Renal cortex interstitium (tissue), 11 donors: ENCODE results near the gene POLL. TPM values are rescaled to one million over a fixed set of nuclear protein-coding genes. Genes with fewer than 3 reads are reported as not detected.

Experiments used
- DNase-seq, 11 donors: peaks; one replicate each; pipeline ENCODE4 v3.0.0-alpha.2; 2013; ENCODE audit warnings: low read depth in 9 of 11, low spot score in 4 of 11; ENCODE audit errors: extremely low read depth in 1 of 11
- polyA plus RNA-seq, 3 donors: library from polyadenylated mRNA; unstranded; fragments of 120-200 nt; gene quantifications; one replicate each; pipeline ENCODE4 v1.2.1, GENCODE V29; 2013; ENCODE audit not compliant: insufficient read length in 3 of 3

Gene POLL
- polyA plus RNA-seq, 3 donors, result 31.8 to 42.2 (median 34.1) TPM

DNA sequence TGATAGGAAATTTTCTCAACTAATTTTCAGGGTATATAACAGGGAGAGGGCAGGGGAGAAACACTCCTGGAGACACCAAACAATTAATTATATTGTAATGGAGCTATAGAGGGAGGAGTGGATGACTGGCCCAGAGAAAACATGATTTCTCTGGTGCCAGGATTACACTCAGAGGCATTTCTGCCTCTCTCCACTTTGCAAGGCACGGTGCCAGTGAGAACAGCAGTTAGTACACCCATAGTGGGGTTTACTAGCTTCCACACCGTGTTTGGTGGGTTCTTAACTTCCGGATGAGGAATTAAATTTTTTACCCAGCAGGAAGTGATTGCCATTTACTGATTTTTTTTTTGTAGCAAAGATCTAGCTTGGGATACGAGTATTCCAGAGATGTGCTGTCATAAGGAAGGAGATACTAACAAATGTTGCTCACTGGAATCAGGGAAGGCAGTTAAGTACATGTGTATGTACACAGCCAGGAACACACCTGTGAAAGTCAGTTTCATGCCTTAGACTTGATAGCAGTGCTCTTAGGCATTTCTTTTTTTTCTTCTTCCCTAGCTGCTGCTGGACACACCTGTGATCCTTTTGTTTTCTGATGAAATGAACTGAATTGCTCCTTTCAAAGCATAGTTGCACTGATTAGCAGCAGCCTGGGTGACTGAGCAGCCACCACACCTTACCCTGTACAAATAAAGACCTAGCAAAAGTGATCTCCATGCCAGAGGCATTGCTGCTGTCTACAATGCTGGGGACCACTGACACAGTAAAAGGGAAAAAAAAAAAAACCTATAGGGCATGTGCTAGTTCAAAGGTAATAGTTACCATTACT is 58.1 kb downstream of the POLL start:
- DNase-seq, result no peak

DNA sequence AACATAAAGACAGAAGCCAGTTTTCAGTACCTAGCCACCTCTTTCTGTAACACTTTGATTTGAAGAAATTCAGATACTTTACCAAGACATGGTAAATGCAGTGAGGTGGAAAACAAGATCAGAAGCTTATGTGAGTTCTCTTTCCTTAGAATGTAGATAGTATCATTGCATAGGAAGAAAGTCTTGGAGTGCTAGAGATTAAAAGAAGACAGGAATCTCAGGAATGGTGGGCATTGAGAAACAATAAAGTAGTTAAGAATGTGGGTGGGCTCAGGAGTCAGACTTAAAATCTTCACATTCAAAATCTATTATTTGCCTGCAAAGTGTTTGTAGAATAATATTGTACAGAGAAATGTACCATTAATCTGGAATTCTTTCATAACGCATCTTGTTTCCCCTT is 58.9 kb downstream of the POLL start:
- DNase-seq, result no peak

Other genes starting within 250 kb of the POLL start
- gene BTRC, start 234.1 kb downstream of the POLL start, polyA plus RNA-seq, result 10 to 100 TPM; 23.0 to 25.8 (median 25.3) TPM
- gene DPCD, start 64 bp upstream of the POLL start, polyA plus RNA-seq, result 10 to 100 TPM; 42.1 to 48.5 (median 47.8) TPM
- gene FBXW4, start 106.9 kb upstream of the POLL start, polyA plus RNA-seq, result 10 to 100 TPM; 52.7 to 56.5 (median 55.5) TPM
- gene FGF8, start 187.9 kb upstream of the POLL start, polyA plus RNA-seq, result 10 to 100 TPM in 1 of 3 donors, 1 to 10 TPM in 2; 7.0 to 10.9 (median 9.6) TPM
- 10 to 100 TPM; 53.1 to 71.5 (median 63.0) TPM for gene NPM3, start 195.2 kb upstream of the POLL start, polyA plus RNA-seq
- gene OGA, start 230.2 kb upstream of the POLL start, polyA plus RNA-seq, result 100 to 1,000 TPM; 125 to 245 (median 168) TPM